Neuronal stem cell (in vitro differentiated cells): Measurements from ENCODE around the gene CYP2A7.
"Not testable (repeated sequence)": the region's sequence is repeated elsewhere in the genome, so short reads cannot be mapped to it uniquely, and the experiment has no call there.

Experiments
- DNase-seq: peaks from one replicate; pipeline ENCODE4 v3.0.0-alpha.2; 2013; ENCODE audit warnings: low spot score
- H2AFZ ChIP-seq: one replicate; pipeline ENCODE4 v1.6.1; 2013; ENCODE audit warnings: mild to moderate bottlenecking, low read length, inconsistent platforms
- H2AK5ac ChIP-seq: 2 replicates; pipeline ENCODE4 v1.6.1; 2013; ENCODE audit warnings: low read depth, mild to moderate bottlenecking, inconsistent platforms, low read length, moderate library complexity, mixed read lengths
- H2BK120ac ChIP-seq: 2 replicates; pipeline ENCODE4 v1.6.1; 2013; ENCODE audit warnings: low read depth, mild to moderate bottlenecking, inconsistent platforms, low read length, moderate library complexity, mixed read lengths
- H2BK12ac ChIP-seq: one replicate; pipeline ENCODE4 v1.6.1; 2013; ENCODE audit warnings: low read length, inconsistent platforms
- H2BK15ac ChIP-seq: 2 replicates; pipeline ENCODE4 v1.6.1; 2013; ENCODE audit warnings: mild to moderate bottlenecking, low read length, inconsistent platforms, mixed read lengths
- H2BK5ac ChIP-seq: one replicate; pipeline ENCODE4 v1.6.1; 2013; ENCODE audit warnings: inconsistent platforms, mild to moderate bottlenecking, low read length, moderate library complexity
- H3K14ac ChIP-seq: one replicate; pipeline ENCODE4 v1.6.1; 2013; ENCODE audit warnings: low read length, inconsistent platforms
- H3K18ac ChIP-seq: 2 replicates; pipeline ENCODE4 v1.6.1; 2013; ENCODE audit warnings: low read length, inconsistent platforms
- H3K23ac ChIP-seq: 2 replicates; pipeline ENCODE4 v1.6.1; 2013; ENCODE audit warnings: low read depth, mild to moderate bottlenecking, mixed read lengths, low read length, inconsistent platforms; ENCODE audit not compliant: poor library complexity
- H3K27ac ChIP-seq: replicated peaks from 3 replicates; pipeline ENCODE4 v1.5.1; 2013; ENCODE audit warnings: low read length, inconsistent platforms
- H3K27me3 ChIP-seq, 3 experiments: 2 replicates each; pipeline ENCODE4 v1.6.1; 2013; ENCODE audit warnings: low read length in 3 of 3, mild to moderate bottlenecking in 2 of 3, inconsistent platforms in 1 of 3, low read depth in 1 of 3, mixed read lengths in 1 of 3, moderate library complexity in 1 of 3; ENCODE audit not compliant: control insufficient read depth in 3 of 3, insufficient read depth in 3 of 3
- H3K36me3 ChIP-seq, 2 donors: replicated peaks in 1 of 2; 2 replicates each; pipeline ENCODE4 v1.6.1; 2013; ENCODE audit warnings: low read length in 2 of 2; ENCODE audit not compliant: control insufficient read depth in 2 of 2, insufficient read depth in 2 of 2
- H3K4ac ChIP-seq: 2 replicates; pipeline ENCODE4 v1.6.1; 2013; ENCODE audit warnings: inconsistent platforms, mild to moderate bottlenecking, low read length, moderate library complexity
- H3K4me1 ChIP-seq, 2 donors: 1 replicate in 1 of 2; 2 replicates in 1 of 2; pipeline ENCODE4 v1.6.1; 2013; ENCODE audit warnings: low read length in 2 of 2, low read depth in 1 of 2; ENCODE audit not compliant: control insufficient read depth in 2 of 2, insufficient read depth in 1 of 2
- H3K4me2 ChIP-seq: one replicate; pipeline ENCODE4 v1.6.1; 2013; ENCODE audit warnings: mild to moderate bottlenecking, low read length, inconsistent platforms; ENCODE audit not compliant: insufficient read depth, poor library complexity, severe bottlenecking
- H3K4me3 ChIP-seq, 2 donors: 2 replicates each; pipeline ENCODE4 v1.5.1; 2013; ENCODE audit warnings: low read length in 2 of 2, mild to moderate bottlenecking in 2 of 2, inconsistent platforms in 1 of 2, moderate library complexity in 1 of 2
- H3K79me1 ChIP-seq: one replicate; pipeline ENCODE4 v1.6.1; 2013; ENCODE audit warnings: low read depth, mild to moderate bottlenecking, inconsistent platforms, low read length, moderate library complexity
- H3K9ac ChIP-seq: one replicate; pipeline ENCODE4 v1.6.1; 2013; ENCODE audit warnings: mild to moderate bottlenecking, low read depth, low read length, inconsistent platforms; ENCODE audit not compliant: poor library complexity
- H3K9me3 ChIP-seq, 2 donors: replicated peaks in 1 of 2; 2 replicates each; pipeline versions ENCODE3 to v1.6.1; 2013; ENCODE audit warnings: low read length in 2 of 2, mild to moderate bottlenecking in 2 of 2, inconsistent platforms in 1 of 2, low read depth in 1 of 2, mixed read lengths in 1 of 2, moderate library complexity in 1 of 2; ENCODE audit not compliant: control insufficient read depth in 2 of 2, insufficient read depth in 1 of 2
- H4K8ac ChIP-seq: one replicate; pipeline ENCODE4 v1.6.1; 2013; ENCODE audit warnings: low read depth, mild to moderate bottlenecking, inconsistent platforms, low read length, moderate library complexity
- H4K91ac ChIP-seq: one replicate; pipeline ENCODE4 v1.6.1; 2013; ENCODE audit warnings: low read length, low read depth, mild to moderate bottlenecking, inconsistent platforms; ENCODE audit not compliant: poor library complexity
- WGBS, 2 donors: extraction: QIAGEN DNeasy Blood & Tissue Kit; methylation state at CpG; one replicate each; pipeline ENCODE4 v1.1.7; 2013; ENCODE audit warnings: missing lambda C conversion rate in 2 of 2, mixed read lengths in 1 of 2; ENCODE audit not compliant: insufficient read length in 2 of 2, insufficient replicate concordance in 1 of 2; ENCODE audit errors: extremely low coverage in 2 of 2; 5-methylcytosine and 5-hydroxymethylcytosine counted together

The CYP2A7 gene

DNA sequence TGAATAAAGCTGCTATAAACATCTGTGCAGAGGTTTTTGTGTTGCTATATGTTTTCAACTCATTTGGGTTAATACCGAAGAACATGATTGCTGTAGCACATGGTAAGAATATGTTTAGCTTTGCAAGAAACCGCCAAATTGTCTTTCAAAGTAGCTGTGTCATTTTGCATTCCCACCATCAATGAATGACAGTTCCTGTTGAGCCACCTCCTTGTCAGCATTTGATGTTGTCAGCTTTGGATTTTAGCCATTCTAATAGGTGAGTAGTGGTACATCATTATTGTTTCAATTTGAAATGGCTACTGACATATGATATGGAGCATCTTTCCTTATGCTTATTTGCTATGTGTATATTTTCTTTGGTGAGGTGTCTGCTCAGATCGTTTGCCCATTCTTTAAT is 40.0 kb downstream of the CYP2A7 start:
- not testable (repeated sequence) for DNase-seq, H3K4me3 ChIP-seq, H3K4ac ChIP-seq, H3K79me1 ChIP-seq, H4K8ac ChIP-seq, H2BK12ac ChIP-seq, H3K9me3 ChIP-seq, H3K4me2 ChIP-seq, H4K91ac ChIP-seq, H3K4me1 ChIP-seq, H2BK15ac ChIP-seq, H3K18ac ChIP-seq, H2BK5ac ChIP-seq, H3K27ac ChIP-seq, H2BK120ac ChIP-seq, H3K36me3 ChIP-seq, H2AK5ac ChIP-seq, H2AFZ ChIP-seq, H3K23ac ChIP-seq, H3K14ac ChIP-seq, H3K9ac ChIP-seq
- peaks cover 0 to 14% (median 0%) of the 10 kb centered on the region in 3 experiments for H3K27me3 ChIP-seq
- no CpG with 5 or more reads among the region's 3 CpGs for WGBS, 2 donors

DNA sequence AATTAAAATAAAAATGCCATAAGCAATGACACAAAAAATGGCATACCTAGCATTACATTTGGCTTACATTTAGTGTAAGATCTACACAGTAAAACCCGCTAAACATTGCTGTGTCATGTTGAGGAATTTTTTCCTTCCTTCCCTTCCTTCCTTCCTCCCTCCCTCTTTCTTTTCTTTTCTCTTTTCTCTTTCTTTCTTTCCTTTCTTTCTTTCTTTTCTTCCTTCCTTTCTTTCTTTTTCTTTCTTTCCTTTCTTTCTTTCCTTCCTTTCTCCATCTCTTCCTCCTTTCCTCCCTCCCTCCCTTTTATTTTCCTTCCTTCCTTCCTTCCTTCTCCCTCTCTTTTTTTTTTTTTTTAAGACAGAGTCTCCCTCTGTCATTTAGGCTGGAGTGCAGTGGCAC is 43.6 kb downstream of the CYP2A7 start:
- not testable (repeated sequence) for H4K91ac ChIP-seq, H3K14ac ChIP-seq, H2BK5ac ChIP-seq, H3K27ac ChIP-seq, H3K9ac ChIP-seq, H3K23ac ChIP-seq, DNase-seq, H3K79me1 ChIP-seq, H3K4ac ChIP-seq, H4K8ac ChIP-seq, H3K4me3 ChIP-seq, H3K9me3 ChIP-seq, H3K4me2 ChIP-seq, H2BK120ac ChIP-seq, H2BK15ac ChIP-seq, H3K36me3 ChIP-seq, H2AK5ac ChIP-seq, H3K4me1 ChIP-seq, H2AFZ ChIP-seq, H3K27me3 ChIP-seq, H2BK12ac ChIP-seq, H3K18ac ChIP-seq
- whole genome bisulfite sequencing, 2 donors = no CpG with 5 or more reads among the region's 1 CpG

GRCh38 chr19:40836754-40837429 is 45.1 kb downstream of the CYP2A7 start:
- Histone ChIP-seq H3K4me2 (no peak overlapping the region), H4K91ac (no peak overlapping the region), H3K4ac (no peak overlapping the region), H2AK5ac (no peak overlapping the region), H3K18ac (no peak overlapping the region), H3K9me3 (no peaks in the 10 kb centered on the region), H3K27me3 (no peaks in the 10 kb centered on the region), H3K4me3 (no peak overlapping the region), H2AFZ (no peak overlapping the region), H3K9ac (no peak overlapping the region), H4K8ac (no peak overlapping the region), H3K36me3 (no peaks in the 10 kb centered on the region), H2BK120ac (no peak overlapping the region), H3K27ac (no peak overlapping the region), H3K23ac (no peak overlapping the region), H3K79me1 (no peaks in the 10 kb centered on the region), H3K4me1 (no peaks in the 10 kb centered on the region), H2BK5ac (no peak overlapping the region), H3K14ac (no peak overlapping the region), H2BK12ac (no peak overlapping the region), H2BK15ac (no peak overlapping the region)
- no CpG with 5 or more reads among the region's 6 CpGs for WGBS, 2 donors
- DNase-seq = no peak

DNA sequence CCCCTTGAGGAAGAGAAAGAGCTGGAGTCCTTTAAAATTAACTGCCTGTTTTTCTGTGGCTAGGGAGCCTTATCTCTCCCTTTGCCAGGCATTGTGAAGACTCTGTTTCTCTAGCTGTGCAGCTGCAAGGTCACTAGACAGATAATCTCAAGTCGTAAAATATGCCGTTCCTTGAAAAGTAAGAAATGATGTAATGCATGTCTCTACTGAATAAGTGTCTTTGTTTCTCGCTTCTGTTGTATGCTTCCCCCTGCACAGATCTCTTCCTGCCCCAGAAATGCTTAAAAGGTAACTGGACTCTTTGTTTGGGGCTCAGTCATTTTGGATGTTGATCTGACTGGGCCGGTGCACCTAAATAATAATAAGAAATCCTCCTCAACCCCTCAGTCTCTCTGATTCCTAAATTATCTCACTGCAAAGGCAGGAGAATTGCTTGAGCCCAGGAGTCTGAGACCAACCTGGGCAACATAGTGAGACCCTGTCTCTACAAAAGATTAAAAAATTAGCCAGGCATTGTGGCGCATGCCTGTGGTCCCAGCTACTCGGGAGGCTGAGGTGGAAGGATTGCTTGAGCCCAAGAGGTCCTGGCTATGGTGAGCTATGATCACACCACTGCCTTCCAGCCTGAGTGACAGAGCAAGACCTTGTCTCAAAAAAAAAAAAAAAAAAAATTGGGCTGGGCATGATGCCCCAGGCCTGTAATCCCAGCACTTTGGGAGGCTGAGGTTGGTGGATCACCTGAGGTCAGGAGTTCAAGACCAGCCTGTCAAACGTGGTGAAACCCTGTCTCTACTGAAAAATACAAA is 48.1 kb downstream of the CYP2A7 start:
- H3K23ac ChIP-seq, H2AK5ac ChIP-seq, H3K79me1 ChIP-seq, H3K4me1 ChIP-seq, H4K8ac ChIP-seq, H3K9me3 ChIP-seq, H3K4me3 ChIP-seq, H2BK15ac ChIP-seq, H3K27me3 ChIP-seq, H4K91ac ChIP-seq, H2BK120ac ChIP-seq, H3K4me2 ChIP-seq, H2AFZ ChIP-seq, H3K9ac ChIP-seq, DNase-seq, H3K4ac ChIP-seq, H2BK5ac ChIP-seq, H2BK12ac ChIP-seq, H3K18ac ChIP-seq, H3K27ac ChIP-seq, H3K14ac ChIP-seq, H3K36me3 ChIP-seq: not testable (repeated sequence)
- WGBS, 2 donors = no CpG with 5 or more reads among the region's 7 CpGs
